HepG2 (cell line): Measurements from ENCODE around the gene DDR1. TPM values are rescaled to one million over a fixed set of nuclear protein-coding genes. Genes with fewer than 3 reads are reported as not detected.
A peak's percentile ranks its signal among the peaks of the same experiment; 100 is the strongest.

Experiments
- DMAP1 ChIP-seq: IDR thresholded peaks from 2 replicates; pipeline ENCODE4 v1.6.1; 2016
- DPF2 ChIP-seq: sonication (generic); formaldehyde crosslinking; IDR thresholded peaks from 2 replicates; pipeline ENCODE4 v1.4.0; 2020; ENCODE audit warnings: mild to moderate bottlenecking, low read depth, missing genetic modification reagents, borderline replicate concordance
- NPAS2 ChIP-seq: sonication (generic); formaldehyde crosslinking; IDR thresholded peaks from 2 replicates; pipeline ENCODE4 v1.8.0; 2022; ENCODE audit warnings: mild to moderate bottlenecking, missing genetic modification reagents, borderline replicate concordance
- SMAD3 ChIP-seq: sonication (generic); formaldehyde crosslinking; IDR thresholded peaks from 2 replicates; pipeline ENCODE4 v1.4.0; 2020; ENCODE audit warnings: missing genetic modification reagents
- SP140L ChIP-seq: sonication (generic); formaldehyde crosslinking; IDR thresholded peaks from 2 replicates; pipeline ENCODE4 v1.4.0; 2020; ENCODE audit warnings: missing genetic modification reagents, borderline replicate concordance
- TBP ChIP-seq: sonication (generic); formaldehyde crosslinking; IDR thresholded peaks from 2 replicates; pipeline ENCODE4 v1.5.0; 2020; ENCODE audit warnings: missing genetic modification reagents
- TBX3 ChIP-seq: fragments of 450-650 bp; IDR thresholded peaks from 2 replicates; pipeline ENCODE4 v1.6.1; 2017; ENCODE audit warnings: antibody characterized with exemption, mild to moderate bottlenecking, inconsistent platforms, borderline replicate concordance
- YEATS4 ChIP-seq: sonication (generic); formaldehyde crosslinking; IDR thresholded peaks from 2 replicates; pipeline ENCODE4 v1.4.0; 2020; ENCODE audit warnings: missing genetic modification reagents, borderline replicate concordance
- ZNF143 ChIP-seq: sonication (generic); formaldehyde crosslinking; IDR thresholded peaks from 2 replicates; pipeline ENCODE4 v1.4.0; 2020; ENCODE audit warnings: missing genetic modification reagents
- ZNF501 ChIP-seq: sonication (generic); formaldehyde crosslinking; IDR thresholded peaks from 2 replicates; pipeline ENCODE4 v1.5.1; 2020; ENCODE audit warnings: mild to moderate bottlenecking, moderate library complexity, missing genetic modification reagents
- ZNF564 ChIP-seq: sonication (generic); formaldehyde crosslinking; IDR thresholded peaks from 2 replicates; pipeline ENCODE4 v1.8.1; 2023; ENCODE audit warnings: mild to moderate bottlenecking, missing genetic modification reagents
- ZNF577 ChIP-seq: sonication (generic); formaldehyde crosslinking; IDR thresholded peaks from 2 replicates; pipeline ENCODE4 v1.4.0; 2020; ENCODE audit warnings: mild to moderate bottlenecking, low read depth, missing genetic modification reagents, borderline replicate concordance
- polyA plus RNA-seq, 8 experiments: library from polyadenylated mRNA; depleted of rRNA in 3 of 8; stranded (reverse) in 7 of 8; unstranded in 1 of 8; fragments of >200 nt; fragmentation: Illumina TruSeq in 4 of 8; extraction: Trizol in 4 of 8; gene quantifications; 2 replicates each; pipeline versions ENCODE4 v1.2.1 to v1.2.3, GENCODE V29; 2011 to 2016; ENCODE audit warnings: low read depth in 4 of 8, missing spikeins in 1 of 8, mixed read lengths in 1 of 8; ENCODE audit not compliant: insufficient read depth in 1 of 8
- total RNA-seq, 5 experiments: library from RNA; depleted of rRNA; stranded (reverse); fragments of >200 nt; fragmentation: Illumina TruSeq; extraction: Trizol; gene quantifications; 2 replicates each; pipeline ENCODE4 v1.2.3, GENCODE V29; 2016; ENCODE audit warnings: low read depth in 1 of 5
- TF ChIP-seq, protein P1 (sequence below), 2 experiments: fragments of 450-650 bp in 1 of 2; sonication (generic) in 1 of 2; formaldehyde crosslinking in 1 of 2; IDR thresholded peaks; 2 replicates each; pipeline versions ENCODE4 v1.6.1 to v1.8.0; 2016 to 2022; ENCODE audit warnings: antibody characterized with exemption in 1 of 2, mild to moderate bottlenecking in 1 of 2, missing genetic modification reagents in 1 of 2
- TF ChIP-seq, protein P2 (sequence below): sonication (generic); formaldehyde crosslinking; IDR thresholded peaks from 2 replicates; pipeline ENCODE4 v1.5.0; 2020; ENCODE audit warnings: mild to moderate bottlenecking, missing genetic modification reagents, moderate library complexity
- TF ChIP-seq, protein P3 (sequence below): sonication (generic); formaldehyde crosslinking; IDR thresholded peaks from 2 replicates; pipeline ENCODE4 v1.8.1; 2023; ENCODE audit warnings: mild to moderate bottlenecking, inconsistent platforms, moderate library complexity, missing genetic modification reagents, borderline replicate concordance
- TF ChIP-seq, protein P4 (sequence below): sonication (generic); formaldehyde crosslinking; IDR thresholded peaks from 2 replicates; pipeline ENCODE4 v1.4.0; 2020; ENCODE audit warnings: missing genetic modification reagents, borderline replicate concordance

Gene DDR1
- total and polyA plus RNA-seq, 2 of the 13 experiments (the other 11 are each of a cell fraction or from before 2014, with no cell fraction given) = 16.7 to 20.2 TPM

DNA sequence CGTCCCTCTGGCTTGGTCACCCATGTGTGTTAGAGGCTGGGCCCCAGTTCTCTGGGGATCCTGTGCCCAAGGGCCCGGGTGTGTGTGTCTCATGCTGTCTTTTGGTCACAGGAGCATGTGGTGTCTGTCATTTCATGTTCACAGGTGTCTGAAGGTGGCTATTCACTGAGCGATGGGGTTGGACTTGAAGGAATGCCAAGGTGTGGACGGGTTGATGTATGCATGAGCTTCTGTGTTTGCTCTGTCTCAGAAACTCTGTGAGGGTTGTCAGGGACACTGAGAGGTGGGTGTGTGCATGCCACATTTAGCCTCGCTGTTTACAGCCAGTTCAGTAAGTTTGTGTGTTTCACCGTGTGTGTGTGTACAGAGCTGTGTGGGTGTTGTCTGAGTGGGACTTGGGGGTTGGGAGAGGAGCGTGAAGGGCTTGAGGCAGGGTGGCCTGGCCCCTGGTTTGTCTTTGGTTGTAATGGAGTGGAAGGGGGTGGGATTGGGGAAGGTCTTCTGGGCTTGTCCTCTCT is 1.2 kb downstream of the DDR1 start (continued):
- TF ChIP-seq, protein P1, sequence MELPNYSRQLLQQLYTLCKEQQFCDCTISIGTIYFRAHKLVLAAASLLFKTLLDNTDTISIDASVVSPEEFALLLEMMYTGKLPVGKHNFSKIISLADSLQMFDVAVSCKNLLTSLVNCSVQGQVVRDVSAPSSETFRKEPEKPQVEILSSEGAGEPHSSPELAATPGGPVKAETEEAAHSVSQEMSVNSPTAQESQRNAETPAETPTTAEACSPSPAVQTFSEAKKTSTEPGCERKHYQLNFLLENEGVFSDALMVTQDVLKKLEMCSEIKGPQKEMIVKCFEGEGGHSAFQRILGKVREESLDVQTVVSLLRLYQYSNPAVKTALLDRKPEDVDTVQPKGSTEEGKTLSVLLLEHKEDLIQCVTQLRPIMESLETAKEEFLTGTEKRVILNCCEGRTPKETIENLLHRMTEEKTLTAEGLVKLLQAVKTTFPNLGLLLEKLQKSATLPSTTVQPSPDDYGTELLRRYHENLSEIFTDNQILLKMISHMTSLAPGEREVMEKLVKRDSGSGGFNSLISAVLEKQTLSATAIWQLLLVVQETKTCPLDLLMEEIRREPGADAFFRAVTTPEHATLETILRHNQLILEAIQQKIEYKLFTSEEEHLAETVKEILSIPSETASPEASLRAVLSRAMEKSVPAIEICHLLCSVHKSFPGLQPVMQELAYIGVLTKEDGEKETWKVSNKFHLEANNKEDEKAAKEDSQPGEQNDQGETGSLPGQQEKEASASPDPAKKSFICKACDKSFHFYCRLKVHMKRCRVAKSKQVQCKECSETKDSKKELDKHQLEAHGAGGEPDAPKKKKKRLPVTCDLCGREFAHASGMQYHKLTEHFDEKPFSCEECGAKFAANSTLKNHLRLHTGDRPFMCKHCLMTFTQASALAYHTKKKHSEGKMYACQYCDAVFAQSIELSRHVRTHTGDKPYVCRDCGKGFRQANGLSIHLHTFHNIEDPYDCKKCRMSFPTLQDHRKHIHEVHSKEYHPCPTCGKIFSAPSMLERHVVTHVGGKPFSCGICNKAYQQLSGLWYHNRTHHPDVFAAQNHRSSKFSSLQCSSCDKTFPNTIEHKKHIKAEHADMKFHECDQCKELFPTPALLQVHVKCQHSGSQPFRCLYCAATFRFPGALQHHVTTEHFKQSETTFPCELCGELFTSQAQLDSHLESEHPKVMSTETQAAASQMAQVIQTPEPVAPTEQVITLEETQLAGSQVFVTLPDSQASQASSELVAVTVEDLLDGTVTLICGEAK (IDR thresholded peaks at IDR 0.05) = no peak
- TF ChIP-seq, protein P1 (CRISPR knock-in tag; IDR thresholded peaks at IDR 0.05) = no peak
- TF ChIP-seq, protein P2, sequence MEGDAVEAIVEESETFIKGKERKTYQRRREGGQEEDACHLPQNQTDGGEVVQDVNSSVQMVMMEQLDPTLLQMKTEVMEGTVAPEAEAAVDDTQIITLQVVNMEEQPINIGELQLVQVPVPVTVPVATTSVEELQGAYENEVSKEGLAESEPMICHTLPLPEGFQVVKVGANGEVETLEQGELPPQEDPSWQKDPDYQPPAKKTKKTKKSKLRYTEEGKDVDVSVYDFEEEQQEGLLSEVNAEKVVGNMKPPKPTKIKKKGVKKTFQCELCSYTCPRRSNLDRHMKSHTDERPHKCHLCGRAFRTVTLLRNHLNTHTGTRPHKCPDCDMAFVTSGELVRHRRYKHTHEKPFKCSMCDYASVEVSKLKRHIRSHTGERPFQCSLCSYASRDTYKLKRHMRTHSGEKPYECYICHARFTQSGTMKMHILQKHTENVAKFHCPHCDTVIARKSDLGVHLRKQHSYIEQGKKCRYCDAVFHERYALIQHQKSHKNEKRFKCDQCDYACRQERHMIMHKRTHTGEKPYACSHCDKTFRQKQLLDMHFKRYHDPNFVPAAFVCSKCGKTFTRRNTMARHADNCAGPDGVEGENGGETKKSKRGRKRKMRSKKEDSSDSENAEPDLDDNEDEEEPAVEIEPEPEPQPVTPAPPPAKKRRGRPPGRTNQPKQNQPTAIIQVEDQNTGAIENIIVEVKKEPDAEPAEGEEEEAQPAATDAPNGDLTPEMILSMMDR (CRISPR knock-in tag) = no peak
- TF ChIP-seq SP140L = no peak
- no peak for TF ChIP-seq ZNF577 (CRISPR knock-in tag)
- no peak for TF ChIP-seq DPF2 (CRISPR knock-in tag)
- 0 out of 2 replicates have a peak, but pooled peaks have one; percentile 10 for TF ChIP-seq ZNF564
- no peak for TF ChIP-seq YEATS4 (CRISPR knock-in tag)
- TF ChIP-seq, protein P3, sequence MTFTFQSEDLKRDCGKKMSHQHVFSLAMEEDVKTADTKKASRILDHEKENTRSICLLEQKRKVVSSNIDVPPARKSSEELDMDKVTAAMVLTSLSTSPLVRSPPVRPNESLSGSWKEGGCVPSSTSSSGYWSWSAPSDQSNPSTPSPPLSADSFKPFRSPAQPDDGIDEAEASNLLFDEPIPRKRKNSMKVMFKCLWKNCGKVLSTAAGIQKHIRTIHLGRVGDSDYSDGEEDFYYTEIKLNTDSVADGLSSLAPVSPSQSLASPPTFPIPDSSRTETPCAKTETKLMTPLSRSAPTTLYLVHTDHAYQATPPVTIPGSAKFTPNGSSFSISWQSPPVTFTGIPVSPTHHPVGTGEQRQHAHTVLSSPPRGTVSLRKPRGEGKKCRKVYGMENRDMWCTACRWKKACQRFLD (CRISPR knock-in tag) = 0 out of 2 replicates have a peak, but pooled peaks have one; percentile 7
- TF ChIP-seq TBX3 = no peak
- TF ChIP-seq, protein P4, sequence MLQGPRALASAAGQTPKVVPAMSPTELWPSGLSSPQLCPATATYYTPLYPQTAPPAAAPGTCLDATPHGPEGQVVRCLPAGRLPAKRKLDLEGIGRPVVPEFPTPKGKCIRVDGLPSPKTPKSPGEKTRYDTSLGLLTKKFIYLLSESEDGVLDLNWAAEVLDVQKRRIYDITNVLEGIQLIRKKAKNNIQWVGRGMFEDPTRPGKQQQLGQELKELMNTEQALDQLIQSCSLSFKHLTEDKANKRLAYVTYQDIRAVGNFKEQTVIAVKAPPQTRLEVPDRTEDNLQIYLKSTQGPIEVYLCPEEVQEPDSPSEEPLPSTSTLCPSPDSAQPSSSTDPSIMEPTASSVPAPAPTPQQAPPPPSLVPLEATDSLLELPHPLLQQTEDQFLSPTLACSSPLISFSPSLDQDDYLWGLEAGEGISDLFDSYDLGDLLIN = no peak
- TF ChIP-seq SMAD3 (CRISPR knock-in tag) = peak; percentile 13; the same call in 1 of the 2 replicates
- TF ChIP-seq TBP (CRISPR knock-in tag) = no peak
- TF ChIP-seq ZNF143 (CRISPR knock-in tag) = no peak
- TF ChIP-seq DMAP1 (CRISPR knock-in tag) = no peak; the same call in 1 of the 2 replicates
- no peak; the same call in 1 of the 2 replicates for TF ChIP-seq ZNF501
- TF ChIP-seq NPAS2 (CRISPR knock-in tag) = no peak
